GM19372 (cell line): ENCODE measurements around the gene DNAJC28.

ENCODE experiments used
- ATAC-seq: cut with Tn5 transposase; IDR thresholded peaks from one replicate; pipeline ENCODE4 v1.9.1; 2021; ENCODE audit warnings: mild to moderate bottlenecking, low read depth, moderate library complexity; ENCODE audit not compliant: unreplicated experiment

The DNAJC28 gene

DNA sequence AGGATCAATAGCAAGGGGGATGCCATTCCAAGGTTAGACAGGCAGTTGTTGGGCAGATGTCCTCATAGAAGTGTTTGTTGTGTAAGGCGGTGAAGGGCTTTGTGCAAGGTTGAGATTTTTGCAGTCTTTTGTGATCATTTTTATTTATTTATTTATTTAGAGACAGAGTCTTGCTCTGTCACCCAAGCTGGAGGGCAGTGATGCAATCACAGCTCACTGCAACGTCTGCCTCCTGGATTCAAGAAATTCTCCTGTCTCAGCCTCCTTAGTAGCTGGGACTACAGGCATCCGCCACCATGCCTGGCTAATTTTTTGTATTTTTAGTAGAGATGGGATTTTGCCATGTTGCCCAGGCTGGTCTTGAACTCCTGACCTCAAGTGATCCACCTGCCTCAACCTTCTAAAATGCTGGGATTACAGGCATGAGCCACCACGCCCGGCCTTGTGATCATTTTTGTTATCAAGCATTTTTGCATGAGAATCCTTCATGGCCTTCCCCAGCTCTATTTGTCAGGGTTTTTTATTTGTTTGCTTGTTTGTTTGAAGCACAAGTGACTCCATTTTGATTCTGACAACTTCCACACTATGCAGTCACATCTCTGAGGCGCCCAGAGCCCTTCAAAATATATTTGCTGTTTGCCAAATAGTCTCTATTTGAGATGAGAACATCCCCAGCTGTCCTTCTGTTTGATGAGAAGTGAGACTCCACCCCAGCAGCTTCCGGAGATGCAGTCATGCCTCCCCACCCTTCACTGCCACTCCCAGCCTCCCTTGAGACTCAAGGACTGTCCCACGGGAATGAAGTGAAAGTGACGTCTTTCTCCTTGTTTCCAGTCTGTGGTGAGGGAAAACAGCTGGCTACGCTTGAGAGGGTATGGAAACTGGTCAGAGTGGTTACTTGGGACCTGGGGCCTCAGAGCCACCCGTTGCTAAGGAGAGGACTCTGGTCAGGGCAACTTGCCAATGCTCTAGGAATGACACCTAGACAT, 49.7 kb downstream of the DNAJC28 start:
- ATAC-seq: no peak
